ENCODE results near the gene TMEM69. TPM values are rescaled to one million over a fixed set of nuclear protein-coding genes. Genes with fewer than 3 reads are reported as not detected.

The TMEM69 gene
- total and polyA plus RNA-seq, 2 donors (not counting 3 experiments of a cell fraction or from before 2014, with no cell fraction given) = 25.6 to 56.2 TPM

DNA sequence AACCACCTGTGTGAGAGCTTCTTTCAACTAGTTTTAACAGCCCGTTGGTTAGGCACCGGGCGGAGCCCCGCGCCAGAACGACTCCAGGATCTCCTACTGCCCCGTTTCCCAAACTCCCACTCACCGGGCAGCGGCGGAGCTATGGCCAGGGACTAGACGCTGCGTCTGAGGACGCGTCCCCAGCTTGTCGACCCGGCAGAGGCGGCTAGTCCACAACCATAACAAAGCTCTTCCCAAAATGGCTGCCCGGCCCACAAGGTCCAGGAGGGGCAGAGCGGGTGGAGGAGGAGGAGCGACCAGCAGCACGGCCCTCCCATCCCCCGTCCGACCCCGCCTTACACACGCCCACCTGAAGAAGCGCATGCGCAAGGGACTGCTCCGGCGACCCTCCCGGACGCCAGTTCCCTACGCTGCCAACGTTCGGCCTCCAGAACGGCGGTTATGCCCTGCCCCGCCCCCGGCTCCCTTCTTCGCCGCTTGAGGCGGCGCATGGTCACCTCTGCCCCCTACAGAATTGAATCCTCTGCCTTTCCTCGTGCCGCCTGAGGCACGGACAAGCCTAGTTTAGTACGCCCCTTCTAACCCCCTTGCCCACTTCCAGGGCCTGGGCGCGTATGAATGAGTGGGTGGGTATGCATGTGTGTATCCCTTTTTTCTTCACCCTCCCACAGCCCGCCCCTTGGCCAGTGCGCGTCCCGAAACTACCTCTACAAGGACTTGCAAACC, 1.5 kb upstream of the TMEM69 start, which contains the start of gene GPBP1L1:
Gene GPBP1L1 (minus strand): TSS at position 246 of the 726 bp plus-strand sequence. CDS start 27,446 bp downstream, outside the sequence.
- Histone ChIP-seq H3K4me1 (ENCODE audit: control insufficient read depth, extremely low read depth, insufficient read depth, low read length) (peaks cover 22% of the 10 kb centered on the region), H3K27ac (ENCODE audit: insufficient read depth, low read depth, low read length) (peak within 1 kb of the TSS; percentile 80), H3K4me3 (replicated peaks in 1 of 3; ENCODE audit: insufficient read depth in 1 of 3, low read depth in 1 of 3, low read length in 3 of 3) (peak within 1 kb of the TSS; percentile 62 to 99 (median 93)), H3K36me3 (ENCODE audit: control insufficient read depth in 2 of 2, extremely low read depth in 1 of 2, insufficient read depth in 2 of 2, low read length in 2 of 2) (no peaks in the 10 kb centered on the region), H3K9ac (replicated peaks; ENCODE audit: extremely low read depth, insufficient read depth, low read length) (peak within 1 kb of the TSS; percentile 94), H3K9me3 (replicated peaks; ENCODE audit: control insufficient read depth, insufficient read depth, low read length) (no peaks in the 10 kb centered on the region), H2AFZ (ENCODE audit: low read depth, low read length) (peak within 1 kb of the TSS; percentile 70), H3K9me1 (replicated peaks; ENCODE audit: control insufficient read depth, extremely low read depth, insufficient read depth, low read length) (no peaks in the 10 kb centered on the region), H3K79me2 (ENCODE audit: control insufficient read depth, insufficient read depth, low read length) (peaks cover 79% of the 10 kb centered on the region), H3K27me3 (ENCODE audit: control insufficient read depth in 2 of 2, insufficient read depth in 2 of 2, low read length in 2 of 2) (no peaks in the 10 kb centered on the region), H4K20me1 (replicated peaks; ENCODE audit: control insufficient read depth, extremely low read depth, insufficient read depth, low read length) (no peaks in the 10 kb centered on the region), H3K4me2 (ENCODE audit: insufficient read depth, low read length) (peak within 1 kb of the TSS; percentile 96)
- dilution Hi-C loops (cut with MboI; ENCODE audit: extremely low pct_ligation_motif_present, low sequenced_read_pairs) = no loop called here
- peak; percentile 97 for FAIRE-seq
- peak; percentile 97 for DNase-seq (ENCODE audit: low read depth, low spot score)
- TF ChIP-seq, protein P1, sequence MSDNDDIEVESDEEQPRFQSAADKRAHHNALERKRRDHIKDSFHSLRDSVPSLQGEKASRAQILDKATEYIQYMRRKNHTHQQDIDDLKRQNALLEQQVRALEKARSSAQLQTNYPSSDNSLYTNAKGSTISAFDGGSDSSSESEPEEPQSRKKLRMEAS (IDR thresholded peaks at IDR 0.05; ENCODE audit: insufficient read depth, insufficient read length) = peak; percentile 12
- TF ChIP-seq FOS (IDR thresholded peaks at IDR 0.05; ENCODE audit: borderline replicate concordance, insufficient read depth, low read length) (no peak), POLR2AphosphoS5 (IDR thresholded peaks at IDR 0.05; ENCODE audit: insufficient read depth, low read depth, low read length) (peak; percentile 85), GATA2 (IDR thresholded peaks at IDR 0.05; ENCODE audit: insufficient read depth, insufficient read length, low read depth, low read length) (no peak), POLR2A (IDR thresholded peaks at IDR 0.05; ENCODE audit: low read depth, low read length) (peak; percentile 90)
- ChIA-PET CTCF (interaction anchor here (0.7 to 1.3 kb wide), 9 partner anchors 12 to 537 kb away, joined by 3 to 6 read pairs (median 3); partner anchors contain the start of gene MAST2), POLR2A (interaction anchor here (0.9 to 2.6 kb wide), 5 partner anchors 64 to 165 kb away, joined by 3 to 9 read pairs (median 6); partner anchors contain the start of genes IPP, NASP and PRDX1)
- no TSS peak for BruUV-seq (replicated peaks)
- intact Hi-C loops (cut with micrococcal nuclease) = loop anchor here (1.0 to 10.0 kb wide), 10 partner anchors 64 to 882 kb away; partner anchors contain the start of genes BTBD19, DYNLT4, IPP and MUTYH

Data from endothelial cell of umbilical vein (primary cell).